GM12878 (cell line): ENCODE results near the gene SNRPA.

Experiments used
- ESRRA ChIP-seq: IDR thresholded peaks from 2 replicates; pipeline ENCODE4 v1.6.1; 2012; ENCODE audit warnings: mild to moderate bottlenecking, low read length, improper control_type of control experiment
- POLR2A ChIP-seq: IDR thresholded peaks from 2 replicates; pipeline ENCODE4 v1.6.1; 2011; ENCODE audit warnings: low read depth, mild to moderate bottlenecking, low read length
- TAF1 ChIP-seq: IDR thresholded peaks from 2 replicates; pipeline ENCODE4 v1.6.1; 2011; ENCODE audit warnings: mild to moderate bottlenecking, low read depth, low read length, borderline replicate concordance
- TF ChIP-seq, protein P1 (sequence below): IDR thresholded peaks from 2 replicates; pipeline ENCODE4 v1.6.1; 2011; ENCODE audit warnings: borderline replicate concordance, low read depth, mild to moderate bottlenecking, moderate library complexity, mixed read lengths, low read length; ENCODE audit not compliant: insufficient read depth; ENCODE audit errors: extremely low read length
- TF ChIP-seq, protein P2 (sequence below), 3 experiments: IDR thresholded peaks in 2 of 3; conservative IDR thresholded peaks in 1 of 3; 2 replicates each; pipeline ENCODE4 v1.5.1; 2011; ENCODE audit warnings: low read depth in 3 of 3, low read length in 3 of 3, mild to moderate bottlenecking in 3 of 3, control low read depth in 2 of 3, moderate library complexity in 2 of 3, inconsistent platforms in 1 of 3, mixed read lengths in 1 of 3; ENCODE audit not compliant: control insufficient read depth in 2 of 3, insufficient read depth in 1 of 3; ENCODE audit errors: extremely low read depth in 1 of 3

DNA sequence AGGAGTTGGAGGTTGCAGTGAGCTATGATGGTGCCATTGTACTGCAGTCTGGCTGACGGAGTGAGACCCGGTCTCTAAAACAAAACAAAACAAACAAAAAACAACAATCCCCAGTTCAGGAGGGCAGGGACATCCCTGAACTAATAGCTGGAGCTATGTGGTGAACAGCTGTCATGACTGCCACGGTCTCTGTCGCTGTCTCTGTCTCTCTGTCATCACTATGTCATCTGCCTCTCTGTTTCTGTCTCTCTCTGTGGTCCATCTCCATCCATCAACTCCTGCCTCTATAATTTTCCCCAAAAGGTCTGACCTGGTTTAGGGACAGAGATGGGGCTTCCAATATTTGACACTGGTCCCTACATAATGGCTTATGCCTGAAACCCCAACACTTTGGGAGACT lies 26.7 kb upstream of the SNRPA start:
- no peak for TF ChIP-seq ESRRA
- TF ChIP-seq, protein P1, sequence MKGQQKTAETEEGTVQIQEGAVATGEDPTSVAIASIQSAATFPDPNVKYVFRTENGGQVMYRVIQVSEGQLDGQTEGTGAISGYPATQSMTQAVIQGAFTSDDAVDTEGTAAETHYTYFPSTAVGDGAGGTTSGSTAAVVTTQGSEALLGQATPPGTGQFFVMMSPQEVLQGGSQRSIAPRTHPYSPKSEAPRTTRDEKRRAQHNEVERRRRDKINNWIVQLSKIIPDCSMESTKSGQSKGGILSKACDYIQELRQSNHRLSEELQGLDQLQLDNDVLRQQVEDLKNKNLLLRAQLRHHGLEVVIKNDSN = no peak
- TF ChIP-seq TAF1 = no peak
- TF ChIP-seq, protein P2, sequence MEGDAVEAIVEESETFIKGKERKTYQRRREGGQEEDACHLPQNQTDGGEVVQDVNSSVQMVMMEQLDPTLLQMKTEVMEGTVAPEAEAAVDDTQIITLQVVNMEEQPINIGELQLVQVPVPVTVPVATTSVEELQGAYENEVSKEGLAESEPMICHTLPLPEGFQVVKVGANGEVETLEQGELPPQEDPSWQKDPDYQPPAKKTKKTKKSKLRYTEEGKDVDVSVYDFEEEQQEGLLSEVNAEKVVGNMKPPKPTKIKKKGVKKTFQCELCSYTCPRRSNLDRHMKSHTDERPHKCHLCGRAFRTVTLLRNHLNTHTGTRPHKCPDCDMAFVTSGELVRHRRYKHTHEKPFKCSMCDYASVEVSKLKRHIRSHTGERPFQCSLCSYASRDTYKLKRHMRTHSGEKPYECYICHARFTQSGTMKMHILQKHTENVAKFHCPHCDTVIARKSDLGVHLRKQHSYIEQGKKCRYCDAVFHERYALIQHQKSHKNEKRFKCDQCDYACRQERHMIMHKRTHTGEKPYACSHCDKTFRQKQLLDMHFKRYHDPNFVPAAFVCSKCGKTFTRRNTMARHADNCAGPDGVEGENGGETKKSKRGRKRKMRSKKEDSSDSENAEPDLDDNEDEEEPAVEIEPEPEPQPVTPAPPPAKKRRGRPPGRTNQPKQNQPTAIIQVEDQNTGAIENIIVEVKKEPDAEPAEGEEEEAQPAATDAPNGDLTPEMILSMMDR (IDR thresholded peaks at IDR 0.05 in 2 of 3, conservative IDR thresholded peaks at IDR 0.05 in 1 of 3; ENCODE audit: control insufficient read depth in 2 of 3, extremely low read depth in 1 of 3, insufficient read depth in 1 of 3, low read depth in 3 of 3, low read length in 3 of 3) = no peak
- TF ChIP-seq POLR2A = no peak
